KBM-7 (cell line): Measurements from ENCODE around the gene KAZN.

ENCODE experiments used
- DNase-seq: peaks from one replicate; pipeline ENCODE4 v3.0.0-alpha.2; 2015
- in situ Hi-C: fragments of 300-500 bp; cut with MboI; formaldehyde crosslinking; loops from 2 replicates; pipeline ENCODE4 v1.14.3; 2020; ENCODE audit warnings: low sequenced_read_pairs, low pct_unique_long_range_greater_than_20kb, mixed read lengths

KAZN gene

GRCh38 chr1:15055736-15056415 is 457.4 kb downstream of the KAZN start:
- in situ Hi-C loops: no loop called here
- no peak for DNase-seq

GRCh38 chr1:15056515-15057285 is 458.2 kb downstream of the KAZN start:
- in situ Hi-C loops: no loop called here
- no peak for DNase-seq

- in situ Hi-C loops: no loop called here
- no peak for DNase-seq
Measured at GRCh38 chr1:15057834-15058233, 459.3 kb downstream of the KAZN start.

GRCh38 chr1:15058261-15058660 is 459.8 kb downstream of the KAZN start:
- in situ Hi-C loops: no loop called here
- no peak for DNase-seq

GRCh38 chr1:15060104-15060503 is 461.6 kb downstream of the KAZN start:
- in situ Hi-C loops: no loop called here

GRCh38 chr1:15062479-15063099 is 464.1 kb downstream of the KAZN start:
- in situ Hi-C loops: no loop called here
- peak; percentile 59 for DNase-seq

More at GRCh38 chr1:15060104-15060503, 461.6 kb downstream of the KAZN start:
- no peak for DNase-seq

GRCh38 chr1:15063346-15063745 is 464.9 kb downstream of the KAZN start:
- in situ Hi-C loops: no loop called here
- no peak for DNase-seq

- DNase-seq: no peak
- in situ Hi-C loops: no loop called here
Measured at GRCh38 chr1:15063783-15064182, 465.3 kb downstream of the KAZN start.

GRCh38 chr1:15064217-15064929 is 465.9 kb downstream of the KAZN start:
- in situ Hi-C loops: no loop called here
- DNase-seq: no peak

- in situ Hi-C loops: no loop called here
- DNase-seq: no peak
Measured at GRCh38 chr1:15065291-15065690, 466.8 kb downstream of the KAZN start.

- DNase-seq: no peak
- in situ Hi-C loops: no loop called here
Measured at GRCh38 chr1:15065736-15066135, 467.3 kb downstream of the KAZN start.

- DNase-seq: peak; percentile 16
- in situ Hi-C loops: no loop called here
Measured at GRCh38 chr1:15066191-15066590, 467.7 kb downstream of the KAZN start.

GRCh38 chr1:15067148-15067547 is 468.7 kb downstream of the KAZN start:
- no peak for DNase-seq
- in situ Hi-C loops: no loop called here

- in situ Hi-C loops: no loop called here
- DNase-seq: no peak
Measured at GRCh38 chr1:15068152-15068551, 469.7 kb downstream of the KAZN start.

- in situ Hi-C loops: no loop called here
Measured at GRCh38 chr1:15068997-15069396, 470.5 kb downstream of the KAZN start.

GRCh38 chr1:15070145-15070748 is 471.8 kb downstream of the KAZN start:
- in situ Hi-C loops: no loop called here
- no peak for DNase-seq

More at GRCh38 chr1:15068997-15069396, 470.5 kb downstream of the KAZN start:
- no peak for DNase-seq

- in situ Hi-C loops: no loop called here
- no peak for DNase-seq
Measured at GRCh38 chr1:15071936-15072335, 473.5 kb downstream of the KAZN start.

- DNase-seq: no peak
- in situ Hi-C loops: no loop called here
Measured at GRCh38 chr1:15073799-15074308, 475.4 kb downstream of the KAZN start.

GRCh38 chr1:15075175-15075574 is 476.7 kb downstream of the KAZN start:
- in situ Hi-C loops: no loop called here
- no peak for DNase-seq
